Endodermal cell (in vitro differentiated cells): ENCODE data around the gene ALKBH7. TPM values are rescaled to one million over a fixed set of nuclear protein-coding genes. Genes with fewer than 3 reads are reported as not detected.
A peak's percentile ranks its signal among the peaks of the same experiment; 100 is the strongest.

ENCODE experiments used
- DNase-seq: peaks from one replicate; pipeline ENCODE4 v3.0.0-alpha.2; 2017
- H3K27ac ChIP-seq: 2 replicates; pipeline ENCODE4 v1.5.1; 2013; ENCODE audit warnings: mild to moderate bottlenecking, low read depth, low read length, moderate library complexity
- H3K27me3 ChIP-seq: 2 replicates; pipeline ENCODE4 v1.6.1; 2013; ENCODE audit warnings: mild to moderate bottlenecking, low read length, moderate library complexity; ENCODE audit not compliant: insufficient read depth, control insufficient read depth, poor library complexity, severe bottlenecking
- H3K36me3 ChIP-seq: 2 replicates; pipeline ENCODE4 v1.7.0; 2013; ENCODE audit warnings: mild to moderate bottlenecking, low read length, moderate library complexity; ENCODE audit not compliant: control insufficient read depth, insufficient read depth
- H3K4me1 ChIP-seq: one replicate; pipeline ENCODE4 v1.7.0; 2013; ENCODE audit warnings: low read length; ENCODE audit not compliant: control insufficient read depth, insufficient read depth
- H3K4me3 ChIP-seq: 2 replicates; pipeline ENCODE4 v1.5.1; 2013; ENCODE audit warnings: mild to moderate bottlenecking, low read length, moderate library complexity
- H3K9ac ChIP-seq: 2 replicates; pipeline ENCODE4 v1.6.1; 2013; ENCODE audit warnings: mild to moderate bottlenecking, low read length, moderate library complexity; ENCODE audit not compliant: poor library complexity, severe bottlenecking; ENCODE audit errors: extremely low read depth
- H3K9me3 ChIP-seq: 2 replicates; pipeline ENCODE4 v1.6.1; 2013; ENCODE audit warnings: mild to moderate bottlenecking, low read length, moderate library complexity; ENCODE audit not compliant: control insufficient read depth
- H3K27ac Mint-ChIP-seq: 2 replicates; pipeline ENCODE4 v1.8.0; 2020; ENCODE audit warnings: mixed read lengths
- H3K27me3 Mint-ChIP-seq: 2 replicates; pipeline ENCODE4 v1.8.0; 2021; ENCODE audit warnings: mild to moderate bottlenecking, mixed read lengths; ENCODE audit not compliant: insufficient read depth
- H3K36me3 Mint-ChIP-seq: 2 replicates; pipeline ENCODE4 v1.8.0; 2020; ENCODE audit warnings: low read depth, mixed read lengths
- H3K4me1 Mint-ChIP-seq: 2 replicates; pipeline ENCODE4 v1.8.0; 2020; ENCODE audit warnings: mixed read lengths
- H3K4me3 Mint-ChIP-seq: 2 replicates; pipeline ENCODE4 v1.8.0; 2020; ENCODE audit warnings: mild to moderate bottlenecking, moderate library complexity, mixed read lengths
- H3K9me3 Mint-ChIP-seq: 2 replicates; pipeline ENCODE4 v1.8.0; 2020; ENCODE audit warnings: mild to moderate bottlenecking, mixed read lengths
- CTCF ChIP-seq: fragments of 200-600 bp; sonication (generic); conservative IDR thresholded peaks from 2 replicates; pipeline ENCODE4 v1.5.0; 2021; ENCODE audit warnings: antibody characterized with exemption, mild to moderate bottlenecking
- WGBS, 2 experiments: methylation state at CpG; one replicate each; pipeline versions ENCODE4 v1.1.5 to v1.1.7; 2013; ENCODE audit warnings: missing lambda C conversion rate in 2 of 2, mixed read lengths in 1 of 2; ENCODE audit not compliant: insufficient coverage in 1 of 2, insufficient read length in 1 of 2; 5-methylcytosine and 5-hydroxymethylcytosine counted together
- long read RNA-seq, 4 experiments: library from polyadenylated mRNA in 2 of 4; library from RNA in 1 of 4; library from capped mRNA in 1 of 4; stranded (forward) in 3 of 4; unstranded in 1 of 4; transcript quantifications; one replicate each; pipeline ENCODE4 v2.0.0, GENCODE V29; 2020 to 2021; ENCODE audit warnings: inconsistent platforms in 1 of 4
- polyA plus RNA-seq, 2 experiments: library from polyadenylated mRNA; stranded (reverse); fragments of 50-300 nt; gene quantifications; one replicate each; pipeline ENCODE4 v1.2.3, GENCODE V29; 2013
- total RNA-seq, 2 donors: library from RNA; stranded (reverse); fragmentation: NEBNext Ultra II Directional in 1 of 2; extraction: Animal tissue kit (Norgen Biotek cat#: 25700) in 1 of 2; gene quantifications; 2 replicates in 1 of 2; 3 replicates in 1 of 2; pipeline ENCODE4 v1.2.1, GENCODE V29; 2021

ALKBH7 gene
- 10 to 100 TPM; 80.0 to 98.3 TPM for total RNA-seq
- polyA plus RNA-seq (2013, experiment 1 of 2) = 74.4 TPM
- 64.3 TPM for polyA plus RNA-seq (2013, experiment 2 of 2)
- long read RNA-seq, experiment 1, transcript ALKBH7-201 (4 exons, 1,332 nt) = major isoform, 53 of 60 reads
- long read RNA-seq, experiment 1, partial matches to known transcripts = 6 of 60 reads
- long read RNA-seq, experiment 1, other reads (novel, unspliced or antisense) = 1 of 60 reads
- long read RNA-seq, experiment 2, transcript ALKBH7-201 (4 exons, 1,332 nt) = major isoform, 34 of 36 reads
- long read RNA-seq, experiment 2, partial matches to known transcripts = 0 of 36 reads
- long read RNA-seq, experiment 2, other reads (novel, unspliced or antisense) = 1 of 36 reads
- long read RNA-seq, experiment 3, transcript ALKBH7-201 (4 exons, 1,332 nt) = major isoform, 72 of 83 reads
- long read RNA-seq, experiment 3, partial matches to known transcripts = 11 of 83 reads
- long read RNA-seq, experiment 3, other reads (novel, unspliced or antisense) = 0 of 83 reads
- long read RNA-seq, experiment 4, transcript ALKBH7-201 (4 exons, 1,332 nt) = major isoform, 21 of 27 reads
- long read RNA-seq, experiment 4, partial matches to known transcripts = 4 of 27 reads
- long read RNA-seq, experiment 4, other reads (novel, unspliced or antisense) = 1 of 27 reads

GRCh38 chr19:6372594-6373095, at the start of gene ALKBH7:
ALKBH7 (plus strand) TSS chr19:6372794; CDS start chr19:6372821, 27 bp downstream.
- Mint-ChIP-seq H3K4me1 (peaks cover 8% of the 10 kb centered on the region), H3K27ac (peak within 1 kb of the TSS; percentile 95)

GRCh38 chr19:6324757-6325156, 47.8 kb upstream of the ALKBH7 start:
- 72% methylated on average over 4 of the region's 4 CpGs; no CpG with 5 or more reads in 1 of the 2 experiments for WGBS, 2 experiments
- no peak overlapping the region for H3K27ac ChIP-seq
- H3K9ac ChIP-seq = no peak overlapping the region
- Mint-ChIP-seq H3K27me3 (peaks cover 11% of the 10 kb centered on the region), H3K27ac (no peak overlapping the region), H3K36me3 (no peaks in the 10 kb centered on the region), H3K4me1 (no peaks in the 10 kb centered on the region), H3K9me3 (peaks cover 14% of the 10 kb centered on the region), H3K4me3 (no peak overlapping the region)
- H3K4me1 ChIP-seq = no peaks in the 10 kb centered on the region
- no peaks in the 10 kb centered on the region for H3K9me3 ChIP-seq
- no peaks in the 10 kb centered on the region for H3K27me3 ChIP-seq
- no peak for DNase-seq
- no peak overlapping the region for H3K4me3 ChIP-seq
- H3K36me3 ChIP-seq = no peaks in the 10 kb centered on the region
- no peak for TF ChIP-seq CTCF

More at GRCh38 chr19:6372594-6373095, at the start of gene ALKBH7:
- no peaks in the 10 kb centered on the region for H3K4me1 ChIP-seq
- no peak for TF ChIP-seq CTCF
- 0% methylated on average over 18 to 47 of the region's 47 CpGs for WGBS, 2 experiments
- no peaks in the 10 kb centered on the region for H3K9me3 ChIP-seq
- peak within 1 kb of the TSS; percentile 92 for H3K27ac ChIP-seq
- Mint-ChIP-seq H3K36me3 (peaks cover 18% of the 10 kb centered on the region), H3K4me3 (peak within 1 kb of the TSS; percentile 84), H3K9me3 (no peaks in the 10 kb centered on the region), H3K27me3 (no peaks in the 10 kb centered on the region)
- DNase-seq = peak; percentile 98
- peaks cover 9% of the 10 kb centered on the region for H3K36me3 ChIP-seq
- H3K27me3 ChIP-seq = no peaks in the 10 kb centered on the region
- H3K9ac ChIP-seq = peak within 1 kb of the TSS; percentile 67
- peak within 1 kb of the TSS; percentile 82 for H3K4me3 ChIP-seq

- Histone ChIP-seq H3K36me3 (no peaks in the 10 kb centered on the region), H3K27ac (no peak overlapping the region), H3K9me3 (no peaks in the 10 kb centered on the region), H3K4me1 (no peaks in the 10 kb centered on the region), H3K27me3 (no peaks in the 10 kb centered on the region), H3K4me3 (no peak overlapping the region), H3K9ac (no peak overlapping the region)
- H3K36me3 Mint-ChIP-seq = no peaks in the 10 kb centered on the region
- TF ChIP-seq CTCF = no peak
- H3K27ac Mint-ChIP-seq = no peak overlapping the region
- H3K27me3 Mint-ChIP-seq = peaks cover 11% of the 10 kb centered on the region
- peaks cover 14% of the 10 kb centered on the region for H3K9me3 Mint-ChIP-seq
- H3K4me1 Mint-ChIP-seq = no peaks in the 10 kb centered on the region
- no peak for DNase-seq
- H3K4me3 Mint-ChIP-seq = no peak overlapping the region
- WGBS, 2 experiments = 67 to 79% methylated on average over 1 to 4 of the region's 4 CpGs
These were observed 47.0 kb upstream of the ALKBH7 start for GRCh38 chr19:6325614-6326013.
